ENCODE data around the gene C2orf81.
"Not testable (repeated sequence)": the region's sequence is repeated elsewhere in the genome, so short reads cannot be mapped to it uniquely, and the experiment has no call there.

C2orf81 gene

GRCh38 chr2:74423231-74424095 is 2.0 kb upstream of the C2orf81 start:
- DNase-seq (ENCODE audit: low read depth) = no peak

GRCh38 chr2:74420443-74421103 is 846 bp downstream of the C2orf81 start:
- not testable (repeated sequence) for DNase-seq (ENCODE audit: low read depth)

- DNase-seq (ENCODE audit: low read depth) = no peak
Observed at GRCh38 chr2:74420006-74420405, 1.4 kb downstream of the C2orf81 start.

- no peak for DNase-seq (ENCODE audit: low read depth)
Observed at GRCh38 chr2:74419345-74419744, 2.1 kb downstream of the C2orf81 start.

GRCh38 chr2:74418312-74418711 is 3.1 kb downstream of the C2orf81 start:
- no peak for DNase-seq (ENCODE audit: low read depth)

- DNase-seq (ENCODE audit: low read depth) = no peak
Observed at GRCh38 chr2:74417763-74418162, 3.7 kb downstream of the C2orf81 start.

- DNase-seq (ENCODE audit: low read depth) = no peak
Observed at GRCh38 chr2:74417197-74417596, 4.2 kb downstream of the C2orf81 start.

- DNase-seq (ENCODE audit: low read depth) = no peak
Observed at GRCh38 chr2:74416778-74417177, 4.6 kb downstream of the C2orf81 start.

- DNase-seq (ENCODE audit: low read depth) = no peak
Observed at GRCh38 chr2:74415762-74416395, 5.5 kb downstream of the C2orf81 start.

- DNase-seq (ENCODE audit: low read depth) = peak; percentile 43
Observed at GRCh38 chr2:74414881-74415761, 6.3 kb downstream of the C2orf81 start.

- no peak for DNase-seq (ENCODE audit: low read depth)
Observed at GRCh38 chr2:74414441-74414840, 7.0 kb downstream of the C2orf81 start.

- DNase-seq (ENCODE audit: low read depth) = no peak
Observed at GRCh38 chr2:74413001-74413698, 8.3 kb downstream of the C2orf81 start.

GRCh38 chr2:74407682-74408081 is 13.7 kb downstream of the C2orf81 start:
- no peak for DNase-seq (ENCODE audit: low read depth)

- no peak for DNase-seq (ENCODE audit: low read depth)
Observed at GRCh38 chr2:74406035-74406434, 15.4 kb downstream of the C2orf81 start.

GRCh38 chr2:74401891-74402290 is 19.5 kb downstream of the C2orf81 start:
- DNase-seq (ENCODE audit: low read depth) = no peak

GRCh38 chr2:74399785-74400184 is 21.6 kb downstream of the C2orf81 start:
- peak; percentile 21 for DNase-seq (ENCODE audit: low read depth)

GRCh38 chr2:74396149-74396548 is 25.3 kb downstream of the C2orf81 start:
- no peak for DNase-seq (ENCODE audit: low read depth)

- DNase-seq (ENCODE audit: low read depth) = no peak
Observed at GRCh38 chr2:74393525-74393924, 27.9 kb downstream of the C2orf81 start.

- no peak for DNase-seq (ENCODE audit: low read depth)
Observed at GRCh38 chr2:74392449-74392743, 29.0 kb downstream of the C2orf81 start.

GRCh38 chr2:74391580-74392448 is 29.6 kb downstream of the C2orf81 start:
- peak; percentile 77 for DNase-seq (ENCODE audit: low read depth)

GRCh38 chr2:74391209-74391579 is 30.2 kb downstream of the C2orf81 start:
- DNase-seq (ENCODE audit: low read depth) = peak; percentile 67
